Astrocyte of the cerebellum (primary cell): Measurements from ENCODE around the gene PSMD7.

Experiments used
- DNase-seq: peaks from one replicate; pipeline ENCODE4 v3.0.0-alpha.2; 2011; ENCODE audit warnings: low read depth
- H3K4me3 ChIP-seq: 2 replicates; pipeline ENCODE4 v1.5.1; 2011; ENCODE audit warnings: mild to moderate bottlenecking, low read depth, low read length, moderate library complexity
- CTCF ChIP-seq: IDR thresholded peaks from 2 replicates; pipeline ENCODE4 v1.5.1; 2012; ENCODE audit warnings: low read length, low read depth, moderate library complexity, mild to moderate bottlenecking; ENCODE audit errors: missing control alignments
- in situ Hi-C: cut with HindIII; loops from 2 replicates; pipeline ENCODE4 v1.10.0; 2017; ENCODE audit warnings: low sequenced_read_pairs

The PSMD7 gene

GRCh38 chr16:74277974-74278373, 18.6 kb upstream of the PSMD7 start:
- no peak overlapping the region for H3K4me3 ChIP-seq
- no peak for DNase-seq
- TF ChIP-seq CTCF = no peak
- in situ Hi-C loops = no loop called here

GRCh38 chr16:74279266-74279665, 17.3 kb upstream of the PSMD7 start:
- DNase-seq = no peak
- no peak for TF ChIP-seq CTCF
- in situ Hi-C loops = no loop called here
- no peak overlapping the region for H3K4me3 ChIP-seq

- no peak for DNase-seq
- in situ Hi-C loops = no loop called here
Measured at GRCh38 chr16:74279805-74280204, 16.8 kb upstream of the PSMD7 start.

GRCh38 chr16:74280448-74280847, 16.2 kb upstream of the PSMD7 start:
- DNase-seq = no peak
- no peak overlapping the region for H3K4me3 ChIP-seq
- in situ Hi-C loops = no loop called here
- no peak for TF ChIP-seq CTCF

More at GRCh38 chr16:74279805-74280204, 16.8 kb upstream of the PSMD7 start:
- TF ChIP-seq CTCF = no peak
- no peak overlapping the region for H3K4me3 ChIP-seq

- in situ Hi-C loops = no loop called here
Measured at GRCh38 chr16:74281300-74281699, 15.3 kb upstream of the PSMD7 start.

GRCh38 chr16:74283716-74284115, 12.9 kb upstream of the PSMD7 start:
- in situ Hi-C loops = no loop called here
- TF ChIP-seq CTCF = no peak
- no peak overlapping the region for H3K4me3 ChIP-seq
- DNase-seq = no peak

More at GRCh38 chr16:74281300-74281699, 15.3 kb upstream of the PSMD7 start:
- H3K4me3 ChIP-seq = no peak overlapping the region
- no peak for TF ChIP-seq CTCF
- DNase-seq = no peak

- TF ChIP-seq CTCF = no peak
- H3K4me3 ChIP-seq = no peak overlapping the region
- in situ Hi-C loops = no loop called here
- no peak for DNase-seq
Measured at GRCh38 chr16:74288065-74288464, 8.5 kb upstream of the PSMD7 start.
